GDM1 (cell line): ENCODE measurements around the gene CAMSAP1.

Experiments
- DNase-seq: peaks from one replicate; lab custom pipeline; 2025; lab: John Stamatoyannopoulos, UW

The CAMSAP1 gene

GRCh38 chr9:135792268-135793128, 114.8 kb downstream of the CAMSAP1 start:
- no peak for DNase-seq

- DNase-seq = no peak
Observed at GRCh38 chr9:135791431-135792267, 115.7 kb downstream of the CAMSAP1 start.

- DNase-seq = no peak
Observed at GRCh38 chr9:135790850-135791249, 116.5 kb downstream of the CAMSAP1 start.

- DNase-seq = no peak
Observed at GRCh38 chr9:135790356-135790755, 117.0 kb downstream of the CAMSAP1 start.

- no peak for DNase-seq
Observed at GRCh38 chr9:135789838-135790291, 117.5 kb downstream of the CAMSAP1 start.

- no peak for DNase-seq
Observed at GRCh38 chr9:135788576-135789300, 118.6 kb downstream of the CAMSAP1 start.

- no peak for DNase-seq
Observed at GRCh38 chr9:135787776-135788575, 119.4 kb downstream of the CAMSAP1 start.

GRCh38 chr9:135787317-135787716, 120.0 kb downstream of the CAMSAP1 start:
- no peak for DNase-seq

- no peak for DNase-seq
Observed at GRCh38 chr9:135786146-135786690, 121.1 kb downstream of the CAMSAP1 start.

- no peak for DNase-seq
Observed at GRCh38 chr9:135785013-135785575, 122.3 kb downstream of the CAMSAP1 start.

- DNase-seq = no peak
Observed at GRCh38 chr9:135783540-135784245, 123.7 kb downstream of the CAMSAP1 start.

GRCh38 chr9:135782946-135783345, 124.4 kb downstream of the CAMSAP1 start:
- no peak for DNase-seq

GRCh38 chr9:135780626-135781025, 126.7 kb downstream of the CAMSAP1 start:
- no peak for DNase-seq

GRCh38 chr9:135780086-135780485, 127.3 kb downstream of the CAMSAP1 start:
- DNase-seq = no peak

- DNase-seq = no peak
Observed at GRCh38 chr9:135779571-135779970, 127.8 kb downstream of the CAMSAP1 start.

GRCh38 chr9:135778421-135778820, 128.9 kb downstream of the CAMSAP1 start:
- no peak for DNase-seq

GRCh38 chr9:135777623-135778177, 129.6 kb downstream of the CAMSAP1 start:
- DNase-seq = no peak

- no peak for DNase-seq
Observed at GRCh38 chr9:135776893-135777622, 130.3 kb downstream of the CAMSAP1 start.

GRCh38 chr9:135775911-135776310, 131.4 kb downstream of the CAMSAP1 start:
- no peak for DNase-seq
